DMS114 treated with DMSO at 0.1 percent for 48 hours (cell line): Measurements from ENCODE around the gene FAAP20.
"Not testable (repeated sequence)": the region's sequence is repeated elsewhere in the genome, so short reads cannot be mapped to it uniquely, and the experiment has no call there.

ENCODE experiments used
- DNase-seq: peaks from one replicate; lab custom pipeline; 2025; ENCODE audit not compliant: unreplicated experiment; lab: John Stamatoyannopoulos, UW

FAAP20 gene

DNA sequence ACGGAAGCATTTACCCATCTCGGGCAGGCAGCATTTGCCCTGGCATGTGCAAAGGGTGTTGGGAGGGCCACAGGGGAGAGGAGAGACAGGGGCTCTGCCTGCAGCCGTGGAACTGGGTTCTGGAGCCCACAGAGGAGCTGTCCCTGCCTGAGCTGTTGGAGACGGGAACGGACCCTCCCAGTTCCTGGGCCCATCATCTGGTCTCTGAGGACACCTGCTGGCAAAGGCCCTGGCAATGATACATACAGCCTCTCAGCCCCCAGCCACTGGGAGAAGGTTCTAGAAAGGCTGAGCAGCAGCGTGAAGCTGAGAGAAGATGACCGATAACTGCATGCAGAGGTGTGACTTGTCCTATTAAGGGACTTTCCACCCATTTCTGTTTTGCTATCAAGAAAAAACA is 31.4 kb downstream of the FAAP20 start:
- DNase-seq = no peak

GRCh38 chr1:2160451-2161300 is 33.9 kb downstream of the FAAP20 start:
- no peak for DNase-seq

- DNase-seq = no peak
These were observed 35.4 kb downstream of the FAAP20 start for GRCh38 chr1:2159124-2159523.

GRCh38 chr1:2158272-2158671 is 36.3 kb downstream of the FAAP20 start:
- no peak for DNase-seq

DNA sequence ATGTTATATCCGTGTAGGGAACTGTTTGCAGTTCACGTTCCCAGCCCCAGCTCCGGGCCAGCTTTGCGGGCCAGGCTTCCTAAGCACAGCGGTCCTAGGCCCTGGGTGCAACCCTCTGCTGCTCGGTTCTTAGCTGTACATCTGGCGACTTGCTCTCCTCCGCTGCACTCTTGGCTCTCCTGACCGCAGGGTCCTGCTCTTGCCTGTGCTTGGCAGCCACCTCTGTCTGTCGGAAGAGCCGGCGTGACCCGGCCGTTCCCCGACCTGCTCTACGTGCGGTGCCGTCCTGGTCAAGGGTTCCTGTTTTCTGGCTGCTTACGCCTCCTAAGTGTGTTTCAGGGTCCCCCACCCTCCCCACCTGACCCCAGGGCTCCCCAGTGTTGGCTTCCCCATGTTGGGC is 36.7 kb downstream of the FAAP20 start:
- DNase-seq = no peak

DNA sequence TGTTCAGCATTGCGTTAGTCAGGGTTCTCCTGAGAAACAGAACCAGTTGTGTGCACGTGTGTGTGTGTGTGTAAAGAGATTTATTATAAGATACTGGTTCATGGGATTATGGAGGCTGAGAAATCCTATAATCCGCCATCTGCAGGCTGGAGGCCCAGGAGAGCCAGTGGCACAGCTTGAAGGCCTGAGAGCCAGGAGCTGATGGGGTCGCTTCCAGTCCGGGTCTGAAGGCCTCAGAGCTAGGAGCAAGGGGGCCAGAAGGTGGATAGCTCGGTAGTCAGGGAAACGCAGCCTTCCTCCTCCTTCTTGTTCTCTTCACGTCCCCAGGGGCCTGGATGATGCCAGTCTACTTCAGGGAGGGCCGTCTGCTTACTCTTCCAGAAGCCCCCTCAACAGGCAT is 37.7 kb downstream of the FAAP20 start:
- DNase-seq = no peak

- DNase-seq = no peak
These were observed 38.8 kb downstream of the FAAP20 start for GRCh38 chr1:2155788-2156187.

DNA sequence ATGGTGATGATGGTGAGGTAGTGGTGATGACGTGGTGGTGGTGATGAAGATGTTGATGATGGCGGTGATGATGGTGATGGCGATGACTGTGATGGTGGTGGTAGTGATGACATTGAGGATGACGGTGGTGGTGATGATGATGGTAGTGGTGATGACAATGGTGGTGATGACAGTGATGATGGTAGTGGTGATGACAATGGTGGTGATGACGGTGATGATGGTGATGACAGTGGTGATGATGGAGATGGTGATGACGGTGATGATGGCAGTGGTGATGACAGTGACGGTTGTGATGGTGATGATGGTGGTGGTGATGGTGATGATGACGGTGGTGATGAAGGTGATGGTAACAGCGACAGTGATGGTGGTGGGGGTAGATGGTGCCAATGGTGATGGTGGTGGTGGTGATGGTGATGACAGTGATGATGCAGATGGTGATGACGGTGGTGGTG is 39.4 kb downstream of the FAAP20 start:
- DNase-seq = no peak

- no peak for DNase-seq
These were observed 40.5 kb downstream of the FAAP20 start for GRCh38 chr1:2154022-2154421.

- DNase-seq = no peak
These were observed 41.6 kb downstream of the FAAP20 start for GRCh38 chr1:2152954-2153353.

DNA sequence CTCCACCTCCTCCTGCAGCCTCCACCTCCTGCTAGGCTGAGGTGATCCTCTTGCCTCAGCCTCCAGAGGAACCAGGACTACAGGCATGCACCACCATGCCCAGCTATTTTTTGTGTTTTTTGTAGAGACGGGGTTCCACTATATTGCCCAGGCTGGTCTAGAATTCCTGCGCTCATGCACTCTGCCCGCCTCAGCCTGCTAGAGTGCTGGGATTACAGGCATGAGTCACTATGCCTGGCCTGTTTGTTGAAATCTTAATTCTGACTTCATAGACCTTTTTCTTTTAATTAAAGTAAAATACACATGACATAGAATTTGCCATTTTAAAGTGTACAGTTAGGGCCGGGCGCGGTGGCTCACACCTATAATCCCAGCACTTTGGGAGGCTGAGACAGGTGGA is 42.7 kb downstream of the FAAP20 start:
- DNase-seq = no peak

DNA sequence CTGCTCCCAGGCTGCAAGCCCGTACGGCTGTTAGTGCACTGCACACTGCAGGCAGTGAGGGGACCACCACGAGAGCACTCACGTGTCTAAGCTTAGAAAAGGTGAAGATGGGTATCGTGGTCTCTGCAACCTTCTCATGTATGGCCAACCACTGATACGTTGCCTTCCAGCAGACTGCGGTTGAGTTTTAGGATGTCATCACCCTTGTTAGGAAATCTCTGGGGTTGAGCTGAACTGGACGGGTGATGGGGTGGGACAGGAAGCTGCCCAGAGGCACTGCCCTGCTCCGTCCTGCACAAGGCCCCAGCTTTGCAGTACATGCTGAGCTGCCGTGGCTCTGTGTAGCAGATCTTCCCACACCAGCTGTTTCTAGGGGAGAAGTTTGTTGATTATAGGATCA is 43.3 kb downstream of the FAAP20 start:
- no peak for DNase-seq

GRCh38 chr1:2150801-2151200 is 43.8 kb downstream of the FAAP20 start:
- DNase-seq = no peak

DNA sequence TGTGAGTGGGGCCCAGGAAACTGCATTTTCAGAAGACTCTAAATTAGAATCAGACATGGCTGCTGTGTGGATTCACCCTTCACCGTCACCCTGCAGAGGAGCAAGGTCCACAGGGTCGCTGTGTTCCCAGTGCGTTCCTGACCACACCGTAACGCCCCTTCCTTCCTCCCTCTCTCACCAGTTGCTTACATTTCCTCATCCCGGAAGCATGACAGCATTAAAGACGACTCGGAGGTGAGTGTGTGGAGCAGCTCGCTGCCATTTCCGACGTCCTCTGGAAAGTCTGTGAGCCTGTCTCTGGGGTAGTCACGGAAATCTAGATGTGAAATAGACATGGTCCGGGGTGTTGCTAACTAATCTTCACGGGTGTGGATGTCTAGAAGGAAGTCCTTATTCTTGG is 45.9 kb downstream of the FAAP20 start:
- no peak for DNase-seq

- DNase-seq = not testable (repeated sequence)
These were observed 46.7 kb downstream of the FAAP20 start for GRCh38 chr1:2147869-2148268.

DNA sequence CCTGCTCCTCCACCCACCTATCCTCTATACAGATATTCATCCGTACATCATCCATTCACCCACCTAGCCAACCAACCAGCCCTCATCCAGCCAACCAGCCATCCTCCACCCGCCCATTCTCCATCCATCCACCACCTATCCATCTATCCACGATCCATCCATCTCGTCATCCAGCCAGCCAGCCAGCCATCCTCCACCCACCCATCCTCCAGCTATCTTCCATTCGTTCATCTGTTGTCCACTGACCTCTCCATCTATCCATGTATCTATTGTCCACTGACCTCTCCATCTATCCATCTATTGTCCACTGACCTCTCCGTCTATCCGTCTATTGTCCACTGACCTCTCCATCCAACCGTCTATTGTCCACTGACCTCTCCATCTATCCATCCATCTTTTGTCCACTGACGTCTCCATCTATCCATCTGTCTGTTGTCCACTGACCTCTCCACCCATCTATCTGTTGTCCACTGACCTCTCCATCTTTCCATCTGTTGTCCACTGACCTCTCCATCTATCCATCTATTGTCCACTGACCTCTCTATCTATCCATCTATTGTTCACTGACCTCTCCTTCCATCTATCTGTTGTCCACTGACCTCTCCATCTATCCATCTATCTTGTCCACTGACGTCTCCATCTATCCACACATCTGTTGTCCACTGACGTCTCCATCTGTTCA is 47.6 kb downstream of the FAAP20 start:
- no peak for DNase-seq

DNA sequence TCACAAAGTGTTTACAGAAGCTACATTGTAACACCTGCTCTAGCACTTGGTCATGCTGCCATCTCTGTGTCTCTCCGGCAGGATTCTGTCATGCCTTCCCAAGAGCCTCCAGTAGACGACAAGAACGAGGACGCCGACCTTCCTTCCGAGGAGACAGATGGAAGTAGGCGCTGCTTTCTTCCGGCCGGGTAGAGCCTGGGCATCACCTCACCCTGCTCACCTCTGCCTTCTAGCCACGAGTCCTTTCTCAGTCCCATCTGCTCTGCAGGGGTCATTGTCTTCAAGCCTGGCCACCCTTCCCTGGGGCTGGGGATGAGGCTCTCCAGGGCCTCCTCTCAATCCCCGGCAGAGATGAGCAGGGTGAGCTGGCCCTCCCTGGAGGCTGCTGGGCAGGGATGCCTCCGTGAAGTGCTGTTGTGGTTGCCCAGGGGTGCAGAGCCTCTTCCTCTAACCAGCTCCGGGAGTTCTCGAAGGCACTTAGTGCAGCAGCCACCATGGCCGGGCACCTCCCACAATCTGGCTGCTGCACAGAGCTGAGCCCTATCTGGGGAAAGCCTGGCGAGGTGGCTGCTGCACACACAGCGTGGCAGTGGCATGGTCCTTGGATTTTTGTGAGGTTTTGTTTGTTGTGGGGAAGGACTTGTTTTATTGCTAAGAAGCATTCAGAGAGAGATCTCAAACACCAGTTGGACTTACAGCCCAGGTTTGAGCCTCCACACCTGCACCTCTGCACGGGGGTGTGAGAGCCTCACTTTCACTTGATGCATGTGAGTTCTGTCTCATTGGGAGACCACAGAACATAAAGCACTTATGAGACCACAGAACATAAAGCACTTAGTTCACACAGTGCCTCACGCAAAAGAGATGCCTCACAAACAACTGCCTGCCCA is 48.4 kb downstream of the FAAP20 start:
- DNase-seq = no peak

DNA sequence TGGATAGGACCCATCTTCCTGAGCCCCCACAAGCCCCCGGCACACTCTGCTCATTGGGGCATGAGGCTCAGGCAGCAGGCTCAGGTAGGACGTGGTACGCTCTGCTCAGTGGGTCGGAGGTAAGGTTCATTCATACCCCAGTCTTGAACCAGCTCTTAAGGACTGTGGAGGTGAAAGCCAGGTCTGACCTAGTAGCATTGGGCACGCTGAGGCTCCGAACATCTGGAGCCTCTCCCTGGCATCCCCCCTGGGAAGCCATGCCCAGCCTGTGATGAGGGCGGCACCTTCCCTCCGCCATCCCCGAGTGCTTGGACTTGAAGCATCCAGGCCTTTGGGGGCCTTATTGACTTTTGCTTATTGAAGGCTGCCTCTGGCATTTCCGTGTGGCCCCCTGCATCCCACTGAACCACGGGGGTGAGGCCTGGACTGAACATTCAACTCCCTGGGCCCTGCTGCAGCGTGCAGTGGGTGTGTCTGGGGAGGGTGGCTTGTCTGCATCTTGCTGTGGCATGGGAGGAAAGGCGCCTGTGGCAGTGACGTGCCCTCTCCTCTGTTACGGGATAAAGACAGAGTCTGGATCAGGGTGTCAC is 50.0 kb downstream of the FAAP20 start:
- no peak for DNase-seq

DNA sequence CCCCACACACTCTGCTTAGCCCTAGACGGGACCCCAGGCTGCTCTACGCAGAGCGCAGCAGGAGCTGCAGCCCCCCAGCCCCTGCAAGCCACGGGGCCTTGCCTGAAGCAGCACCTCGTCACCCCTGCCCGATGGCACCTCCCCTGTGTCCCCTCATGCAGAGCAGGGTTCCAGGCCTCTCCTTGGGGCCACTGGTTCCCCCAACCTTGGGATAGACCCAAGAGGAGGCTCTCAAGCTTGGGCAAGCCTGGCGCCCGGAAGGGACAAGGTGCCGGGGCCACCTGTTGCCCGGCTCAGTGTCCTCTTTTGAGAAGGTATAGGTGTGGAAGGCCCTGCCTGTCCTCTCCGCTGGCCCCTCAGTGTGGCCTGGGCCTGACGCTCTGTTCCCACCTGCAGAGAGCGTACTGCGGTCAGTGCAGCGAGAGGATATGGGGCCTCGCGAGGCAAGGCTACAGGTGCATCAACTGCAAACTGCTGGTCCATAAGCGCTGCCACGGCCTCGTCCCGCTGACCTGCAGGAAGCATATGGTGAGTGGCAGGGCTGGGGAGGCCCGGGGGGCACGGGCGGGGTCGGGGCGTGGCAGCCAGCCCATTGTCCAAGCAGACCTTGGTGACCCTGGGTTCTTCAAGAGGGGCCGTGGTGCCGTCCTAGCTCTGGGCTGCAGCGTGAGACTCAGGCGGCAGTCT is 50.6 kb downstream of the FAAP20 start:
- no peak for DNase-seq

GRCh38 chr1:2141025-2141424 is 53.5 kb downstream of the FAAP20 start:
- no peak for DNase-seq
